Neuronal stem cell (in vitro differentiated cells): ENCODE data around the gene COCH.

Experiments used
- DNase-seq: peaks from one replicate; pipeline ENCODE4 v3.0.0-alpha.2; 2013; ENCODE audit warnings: low spot score
- H2AFZ ChIP-seq: one replicate; pipeline ENCODE4 v1.6.1; 2013; ENCODE audit warnings: mild to moderate bottlenecking, low read length, inconsistent platforms
- H2AK5ac ChIP-seq: 2 replicates; pipeline ENCODE4 v1.6.1; 2013; ENCODE audit warnings: low read depth, mild to moderate bottlenecking, inconsistent platforms, low read length, moderate library complexity, mixed read lengths
- H2BK120ac ChIP-seq: 2 replicates; pipeline ENCODE4 v1.6.1; 2013; ENCODE audit warnings: low read depth, mild to moderate bottlenecking, inconsistent platforms, low read length, moderate library complexity, mixed read lengths
- H2BK12ac ChIP-seq: one replicate; pipeline ENCODE4 v1.6.1; 2013; ENCODE audit warnings: low read length, inconsistent platforms
- H2BK15ac ChIP-seq: 2 replicates; pipeline ENCODE4 v1.6.1; 2013; ENCODE audit warnings: mild to moderate bottlenecking, low read length, inconsistent platforms, mixed read lengths
- H2BK5ac ChIP-seq: one replicate; pipeline ENCODE4 v1.6.1; 2013; ENCODE audit warnings: inconsistent platforms, mild to moderate bottlenecking, low read length, moderate library complexity
- H3K14ac ChIP-seq: one replicate; pipeline ENCODE4 v1.6.1; 2013; ENCODE audit warnings: low read length, inconsistent platforms
- H3K18ac ChIP-seq: 2 replicates; pipeline ENCODE4 v1.6.1; 2013; ENCODE audit warnings: low read length, inconsistent platforms
- H3K23ac ChIP-seq: 2 replicates; pipeline ENCODE4 v1.6.1; 2013; ENCODE audit warnings: low read depth, mild to moderate bottlenecking, mixed read lengths, low read length, inconsistent platforms; ENCODE audit not compliant: poor library complexity
- H3K27ac ChIP-seq: replicated peaks from 3 replicates; pipeline ENCODE4 v1.5.1; 2013; ENCODE audit warnings: low read length, inconsistent platforms
- H3K27me3 ChIP-seq, 3 experiments: 2 replicates each; pipeline ENCODE4 v1.6.1; 2013; ENCODE audit warnings: low read length in 3 of 3, mild to moderate bottlenecking in 2 of 3, inconsistent platforms in 1 of 3, low read depth in 1 of 3, mixed read lengths in 1 of 3, moderate library complexity in 1 of 3; ENCODE audit not compliant: control insufficient read depth in 3 of 3, insufficient read depth in 3 of 3
- H3K36me3 ChIP-seq, 2 donors: replicated peaks in 1 of 2; 2 replicates each; pipeline ENCODE4 v1.6.1; 2013; ENCODE audit warnings: low read length in 2 of 2; ENCODE audit not compliant: control insufficient read depth in 2 of 2, insufficient read depth in 2 of 2
- H3K4ac ChIP-seq: 2 replicates; pipeline ENCODE4 v1.6.1; 2013; ENCODE audit warnings: inconsistent platforms, mild to moderate bottlenecking, low read length, moderate library complexity
- H3K4me1 ChIP-seq, 2 donors: 1 replicate in 1 of 2; 2 replicates in 1 of 2; pipeline ENCODE4 v1.6.1; 2013; ENCODE audit warnings: low read length in 2 of 2, low read depth in 1 of 2; ENCODE audit not compliant: control insufficient read depth in 2 of 2, insufficient read depth in 1 of 2
- H3K4me2 ChIP-seq: one replicate; pipeline ENCODE4 v1.6.1; 2013; ENCODE audit warnings: mild to moderate bottlenecking, low read length, inconsistent platforms; ENCODE audit not compliant: insufficient read depth, poor library complexity, severe bottlenecking
- H3K4me3 ChIP-seq, 2 donors: 2 replicates each; pipeline ENCODE4 v1.5.1; 2013; ENCODE audit warnings: low read length in 2 of 2, mild to moderate bottlenecking in 2 of 2, inconsistent platforms in 1 of 2, moderate library complexity in 1 of 2
- H3K79me1 ChIP-seq: one replicate; pipeline ENCODE4 v1.6.1; 2013; ENCODE audit warnings: low read depth, mild to moderate bottlenecking, inconsistent platforms, low read length, moderate library complexity
- H3K9ac ChIP-seq: one replicate; pipeline ENCODE4 v1.6.1; 2013; ENCODE audit warnings: mild to moderate bottlenecking, low read depth, low read length, inconsistent platforms; ENCODE audit not compliant: poor library complexity
- H3K9me3 ChIP-seq, 2 donors: replicated peaks in 1 of 2; 2 replicates each; pipeline versions ENCODE3 to v1.6.1; 2013; ENCODE audit warnings: low read length in 2 of 2, mild to moderate bottlenecking in 2 of 2, inconsistent platforms in 1 of 2, low read depth in 1 of 2, mixed read lengths in 1 of 2, moderate library complexity in 1 of 2; ENCODE audit not compliant: control insufficient read depth in 2 of 2, insufficient read depth in 1 of 2
- H4K8ac ChIP-seq: one replicate; pipeline ENCODE4 v1.6.1; 2013; ENCODE audit warnings: low read depth, mild to moderate bottlenecking, inconsistent platforms, low read length, moderate library complexity
- H4K91ac ChIP-seq: one replicate; pipeline ENCODE4 v1.6.1; 2013; ENCODE audit warnings: low read length, low read depth, mild to moderate bottlenecking, inconsistent platforms; ENCODE audit not compliant: poor library complexity
- WGBS, 2 donors: extraction: QIAGEN DNeasy Blood & Tissue Kit; methylation state at CpG; one replicate each; pipeline ENCODE4 v1.1.7; 2013; ENCODE audit warnings: missing lambda C conversion rate in 2 of 2, mixed read lengths in 1 of 2; ENCODE audit not compliant: insufficient read length in 2 of 2, insufficient replicate concordance in 1 of 2; ENCODE audit errors: extremely low coverage in 2 of 2; 5-methylcytosine and 5-hydroxymethylcytosine counted together

The COCH gene

GRCh38 chr14:30874999-30875787 is 834 bp downstream of the COCH start:
- peaks cover 9 to 60% (median 29%) of the 10 kb centered on the region in 3 experiments for H3K27me3 ChIP-seq
- H3K4ac ChIP-seq, result no peak overlapping the region
- peak overlapping the region; percentile 54 for H2BK12ac ChIP-seq
- H3K23ac ChIP-seq, result peak overlapping the region; percentile 97
- H2AFZ ChIP-seq, result peak overlapping the region; percentile 100
- WGBS, 2 donors, result no CpG with 5 or more reads among the region's 48 CpGs
- peak overlapping the region; percentile 89 for H3K4me2 ChIP-seq
- H4K91ac ChIP-seq, result no peak overlapping the region
- peaks cover 3 to 9% of the 10 kb centered on the region in 2 donors for H3K4me1 ChIP-seq
- no peaks in the 10 kb centered on the region for H3K9me3 ChIP-seq
- peak; percentile 12 for DNase-seq
- H3K18ac ChIP-seq, result peak overlapping the region; percentile 98
- no peaks in the 10 kb centered on the region for H3K79me1 ChIP-seq
- H3K4me3 ChIP-seq, result peak overlapping the region; percentile 55 to 90
- H2BK120ac ChIP-seq, result no peak overlapping the region
- H3K14ac ChIP-seq, result peak overlapping the region; percentile 75
- H2AK5ac ChIP-seq, result peak overlapping the region; percentile 42
- H3K27ac ChIP-seq, result no peak overlapping the region
- H4K8ac ChIP-seq, result peak overlapping the region; percentile 82
- no peaks in the 10 kb centered on the region for H3K36me3 ChIP-seq
- no peak overlapping the region for H2BK5ac ChIP-seq
- peak overlapping the region; percentile 82 for H2BK15ac ChIP-seq
- H3K9ac ChIP-seq, result peak overlapping the region; percentile 89

- Histone ChIP-seq H3K23ac (no peak overlapping the region), H3K9me3 (no peaks in the 10 kb centered on the region), H3K4me1 (peaks cover 3 to 9% of the 10 kb centered on the region in 2 donors), H3K79me1 (no peaks in the 10 kb centered on the region), H3K18ac (no peak overlapping the region), H3K36me3 (no peaks in the 10 kb centered on the region), H4K91ac (no peak overlapping the region), H3K27me3 (peaks cover 9 to 54% (median 29%) of the 10 kb centered on the region in 3 experiments), H2BK12ac (no peak overlapping the region), H2BK120ac (no peak overlapping the region), H2AFZ (peak overlapping the region; percentile 100), H3K14ac (no peak overlapping the region), H2BK15ac (no peak overlapping the region), H3K9ac (no peak overlapping the region), H3K4me3 (no peak overlapping the region), H3K4ac (no peak overlapping the region), H3K4me2 (peak overlapping the region; percentile 89), H2AK5ac (no peak overlapping the region), H3K27ac (no peak overlapping the region), H4K8ac (no peak overlapping the region), H2BK5ac (no peak overlapping the region)
- WGBS, 2 donors, result no CpG with 5 or more reads among the region's 9 CpGs
- DNase-seq, result no peak
Observed at GRCh38 chr14:30875788-30876053, 1.4 kb downstream of the COCH start.

- no peak overlapping the region for H2AK5ac ChIP-seq
- no peak overlapping the region for H2BK12ac ChIP-seq
- H2BK5ac ChIP-seq, result no peak overlapping the region
- no peak overlapping the region for H4K8ac ChIP-seq
- H3K79me1 ChIP-seq, result no peaks in the 10 kb centered on the region
- H3K9me3 ChIP-seq, result no peaks in the 10 kb centered on the region
- no peaks in the 10 kb centered on the region for H3K36me3 ChIP-seq
- WGBS, 2 donors, result no CpG with 5 or more reads among the region's 4 CpGs
- H3K27ac ChIP-seq, result no peak overlapping the region
- H3K9ac ChIP-seq, result no peak overlapping the region
- no peak overlapping the region for H2BK15ac ChIP-seq
- H4K91ac ChIP-seq, result no peak overlapping the region
- H3K14ac ChIP-seq, result no peak overlapping the region
- no peak overlapping the region for H3K4me2 ChIP-seq
- H2AFZ ChIP-seq, result no peak overlapping the region
- H2BK120ac ChIP-seq, result no peak overlapping the region
- H3K4ac ChIP-seq, result no peak overlapping the region
- H3K23ac ChIP-seq, result no peak overlapping the region
- no peak overlapping the region for H3K4me3 ChIP-seq
- H3K27me3 ChIP-seq, result peaks cover 9 to 45% (median 29%) of the 10 kb centered on the region in 3 experiments
- peaks cover 3 to 9% of the 10 kb centered on the region in 2 donors for H3K4me1 ChIP-seq
- DNase-seq, result no peak
- H3K18ac ChIP-seq, result no peak overlapping the region
Observed at GRCh38 chr14:30876692-30877091, 2.3 kb downstream of the COCH start.

- Histone ChIP-seq H2AFZ (no peak overlapping the region), H2AK5ac (no peak overlapping the region), H3K79me1 (no peaks in the 10 kb centered on the region), H2BK5ac (no peak overlapping the region), H4K91ac (no peak overlapping the region), H3K23ac (no peak overlapping the region), H2BK15ac (no peak overlapping the region), H3K4me2 (no peak overlapping the region), H3K27ac (no peak overlapping the region), H3K14ac (no peak overlapping the region), H4K8ac (no peak overlapping the region), H3K36me3 (peaks cover 0 to 2% of the 10 kb centered on the region in 2 donors), H2BK12ac (no peak overlapping the region), H3K4ac (no peak overlapping the region), H3K9ac (no peak overlapping the region), H3K4me1 (no peaks in the 10 kb centered on the region), H3K18ac (no peak overlapping the region), H3K4me3 (no peak overlapping the region), H3K9me3 (no peaks in the 10 kb centered on the region), H3K27me3 (no peaks in the 10 kb centered on the region), H2BK120ac (no peak overlapping the region)
- WGBS, 2 donors, result 62 to 100% methylated on average over 1 of the region's 1 CpG
- no peak for DNase-seq
Observed at GRCh38 chr14:30882431-30882830, 8.1 kb downstream of the COCH start.
